Hepatocyte (in vitro differentiated cells): ENCODE data around the gene TRPM3.

ENCODE experiments used
- EZH2 ChIP-seq: fragments of 200-600 bp; sonication (generic); IDR thresholded peaks from 2 replicates; pipeline ENCODE4 v1.6.1; 2016; ENCODE audit warnings: antibody characterized with exemption, mild to moderate bottlenecking, borderline replicate concordance
- EZH2phosphoT487 ChIP-seq: fragments of 200-600 bp; sonication (generic); IDR thresholded peaks from one replicate; pipeline ENCODE4 v1.6.1; 2018; ENCODE audit warnings: antibody characterized with exemption, mild to moderate bottlenecking, low read depth, moderate library complexity; ENCODE audit not compliant: unreplicated experiment, severe bottlenecking
- TF ChIP-seq, protein P1 (sequence below): fragments of 200-600 bp; sonication (generic); IDR thresholded peaks from 2 replicates; pipeline ENCODE4 v1.5.1; 2016; ENCODE audit warnings: antibody characterized with exemption, mild to moderate bottlenecking; ENCODE audit not compliant: poor library complexity

DNA sequence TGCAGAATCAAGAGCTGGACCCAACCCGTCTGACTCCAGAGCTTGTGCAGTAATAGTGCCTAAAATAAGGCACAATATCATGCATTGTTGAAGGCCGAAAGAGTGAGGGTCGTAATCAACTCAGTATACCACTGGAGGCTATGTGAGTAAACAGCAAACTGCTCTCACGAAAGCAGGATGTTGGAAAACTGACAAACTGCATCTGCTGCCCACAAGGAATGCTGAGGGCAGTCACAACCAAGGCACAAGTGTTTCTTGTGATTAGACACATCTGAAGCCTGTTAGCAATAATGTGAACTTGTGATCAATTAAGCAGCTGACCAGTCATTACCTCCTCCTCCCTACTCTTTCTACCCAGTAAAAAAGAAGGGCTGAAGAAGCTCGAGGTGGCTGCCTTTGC is 48.8 kb downstream of the TRPM3 start:
- TF ChIP-seq, protein P1, sequence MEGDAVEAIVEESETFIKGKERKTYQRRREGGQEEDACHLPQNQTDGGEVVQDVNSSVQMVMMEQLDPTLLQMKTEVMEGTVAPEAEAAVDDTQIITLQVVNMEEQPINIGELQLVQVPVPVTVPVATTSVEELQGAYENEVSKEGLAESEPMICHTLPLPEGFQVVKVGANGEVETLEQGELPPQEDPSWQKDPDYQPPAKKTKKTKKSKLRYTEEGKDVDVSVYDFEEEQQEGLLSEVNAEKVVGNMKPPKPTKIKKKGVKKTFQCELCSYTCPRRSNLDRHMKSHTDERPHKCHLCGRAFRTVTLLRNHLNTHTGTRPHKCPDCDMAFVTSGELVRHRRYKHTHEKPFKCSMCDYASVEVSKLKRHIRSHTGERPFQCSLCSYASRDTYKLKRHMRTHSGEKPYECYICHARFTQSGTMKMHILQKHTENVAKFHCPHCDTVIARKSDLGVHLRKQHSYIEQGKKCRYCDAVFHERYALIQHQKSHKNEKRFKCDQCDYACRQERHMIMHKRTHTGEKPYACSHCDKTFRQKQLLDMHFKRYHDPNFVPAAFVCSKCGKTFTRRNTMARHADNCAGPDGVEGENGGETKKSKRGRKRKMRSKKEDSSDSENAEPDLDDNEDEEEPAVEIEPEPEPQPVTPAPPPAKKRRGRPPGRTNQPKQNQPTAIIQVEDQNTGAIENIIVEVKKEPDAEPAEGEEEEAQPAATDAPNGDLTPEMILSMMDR = no peak
- TF ChIP-seq EZH2phosphoT487 (no peak), EZH2 (no peak)
